WTC11 (cell line): ENCODE results near the gene CPEB3.

Source experiments
- CTCF ChIP-seq: fragments of 200-600 bp; IDR thresholded peaks from 2 replicates; pipeline ENCODE4 v1.8.0; 2022; ENCODE audit warnings: antibody characterized with exemption
- ESRRA ChIP-seq: sonication (generic); formaldehyde crosslinking; IDR thresholded peaks from 2 replicates; pipeline ENCODE4 v1.8.1; 2022; ENCODE audit warnings: mild to moderate bottlenecking, missing genetic modification reagents, borderline replicate concordance
- TEAD4 ChIP-seq: sonication (generic); formaldehyde crosslinking; IDR thresholded peaks from 2 replicates; pipeline ENCODE4 v1.8.0; 2022; ENCODE audit warnings: mild to moderate bottlenecking, missing genetic modification reagents
- USF2 ChIP-seq: sonication (generic); formaldehyde crosslinking; IDR thresholded peaks from 2 replicates; pipeline ENCODE4 v1.8.1; 2023; ENCODE audit warnings: mild to moderate bottlenecking, missing genetic modification reagents, moderate library complexity
- ZBTB43 ChIP-seq: sonication (generic); formaldehyde crosslinking; IDR thresholded peaks from 2 replicates; pipeline ENCODE4 v1.8.1; 2023; ENCODE audit warnings: mild to moderate bottlenecking, missing genetic modification reagents

- TF ChIP-seq ESRRA (CRISPR knock-in tag) (no peak), TEAD4 (CRISPR knock-in tag) (no peak), CTCF (no peak), ZBTB43 (no peak), USF2 (CRISPR knock-in tag) (no peak)
These were observed 238.1 kb downstream of the CPEB3 start for GRCh38 chr10:92052741-92053140.
